ENCODE data around the gene NUDT3. TPM values are rescaled to one million over a fixed set of nuclear protein-coding genes. Genes with fewer than 3 reads are reported as not detected.

Gene NUDT3
- total RNA-seq, 1 donor from 2014 or later = 21.8 TPM

- H3K27me3 Mint-ChIP-seq = no peaks in the 10 kb centered on the region
- H3K4me1 Mint-ChIP-seq = peaks cover 14% of the 10 kb centered on the region
- no peak for DNase-seq
- H3K27ac Mint-ChIP-seq = no peak overlapping the region
- H3K4me3 Mint-ChIP-seq = no peak overlapping the region
- no peaks in the 10 kb centered on the region for H3K9me3 Mint-ChIP-seq
- intact Hi-C loops (cut with micrococcal nuclease) = no loop called here
- peaks cover 7% of the 10 kb centered on the region for H3K36me3 Mint-ChIP-seq (ENCODE audit: low read depth)
Measured at GRCh38 chr6:34323300-34323699, 69.2 kb downstream of the NUDT3 start.

DNA sequence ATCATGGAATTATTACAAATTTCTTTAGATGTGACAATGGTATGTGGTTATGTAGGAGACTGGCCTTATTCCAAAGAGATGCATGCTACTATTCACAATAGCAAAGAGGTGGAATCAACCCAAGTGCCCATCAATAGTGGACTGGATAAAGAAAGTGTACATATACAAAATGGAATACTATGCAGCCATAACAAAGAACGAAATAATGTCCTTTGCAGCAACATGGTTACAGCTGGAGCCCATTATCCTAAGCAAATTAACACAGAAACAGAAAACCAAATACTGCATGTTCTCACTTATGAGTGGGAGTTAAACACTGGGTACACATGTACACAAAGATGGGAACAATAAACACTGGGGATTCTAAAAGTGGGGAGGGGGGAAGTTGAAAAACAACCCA, 69.7 kb downstream of the NUDT3 start:
- Mint-ChIP-seq H3K4me1 (peaks cover 14% of the 10 kb centered on the region), H3K4me3 (no peak overlapping the region), H3K36me3 (ENCODE audit: low read depth) (peaks cover 7% of the 10 kb centered on the region), H3K27me3 (no peaks in the 10 kb centered on the region), H3K9me3 (no peaks in the 10 kb centered on the region), H3K27ac (no peak overlapping the region)
- DNase-seq = no peak
- intact Hi-C loops (cut with micrococcal nuclease) = no loop called here

DNA sequence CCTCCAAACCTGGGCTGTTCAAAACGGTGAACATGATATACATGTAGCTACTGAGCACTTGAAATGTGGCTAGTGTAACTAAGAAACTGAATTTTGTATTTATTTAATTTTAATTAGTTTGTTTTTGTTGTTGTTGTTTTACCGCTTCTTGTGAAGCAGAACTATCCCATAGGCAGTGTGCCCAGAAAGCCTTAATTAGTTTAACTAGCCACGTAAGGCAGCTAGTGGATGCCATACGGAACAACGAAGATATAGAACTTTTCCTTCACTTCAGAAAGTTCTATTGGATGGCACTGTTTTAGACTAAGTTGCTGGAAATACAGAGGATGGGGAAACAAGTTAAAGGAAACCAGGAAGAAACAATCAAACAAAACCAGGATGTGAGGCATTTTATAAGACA, 70.6 kb downstream of the NUDT3 start:
- Mint-ChIP-seq H3K4me3 (no peak overlapping the region), H3K27ac (no peak overlapping the region), H3K9me3 (no peaks in the 10 kb centered on the region), H3K36me3 (ENCODE audit: low read depth) (peaks cover 7% of the 10 kb centered on the region), H3K4me1 (peaks cover 20% of the 10 kb centered on the region), H3K27me3 (no peaks in the 10 kb centered on the region)
- no peak for DNase-seq
- intact Hi-C loops (cut with micrococcal nuclease) = no loop called here

- Mint-ChIP-seq H3K36me3 (ENCODE audit: low read depth) (peaks cover 7% of the 10 kb centered on the region), H3K27me3 (no peaks in the 10 kb centered on the region), H3K9me3 (no peaks in the 10 kb centered on the region), H3K27ac (peak overlapping the region; percentile 45), H3K4me1 (peaks cover 38% of the 10 kb centered on the region), H3K4me3 (no peak overlapping the region)
- intact Hi-C loops (cut with micrococcal nuclease) = no loop called here
- no peak for DNase-seq
Measured at GRCh38 chr6:34319471-34319885, 73.0 kb downstream of the NUDT3 start.

DNA sequence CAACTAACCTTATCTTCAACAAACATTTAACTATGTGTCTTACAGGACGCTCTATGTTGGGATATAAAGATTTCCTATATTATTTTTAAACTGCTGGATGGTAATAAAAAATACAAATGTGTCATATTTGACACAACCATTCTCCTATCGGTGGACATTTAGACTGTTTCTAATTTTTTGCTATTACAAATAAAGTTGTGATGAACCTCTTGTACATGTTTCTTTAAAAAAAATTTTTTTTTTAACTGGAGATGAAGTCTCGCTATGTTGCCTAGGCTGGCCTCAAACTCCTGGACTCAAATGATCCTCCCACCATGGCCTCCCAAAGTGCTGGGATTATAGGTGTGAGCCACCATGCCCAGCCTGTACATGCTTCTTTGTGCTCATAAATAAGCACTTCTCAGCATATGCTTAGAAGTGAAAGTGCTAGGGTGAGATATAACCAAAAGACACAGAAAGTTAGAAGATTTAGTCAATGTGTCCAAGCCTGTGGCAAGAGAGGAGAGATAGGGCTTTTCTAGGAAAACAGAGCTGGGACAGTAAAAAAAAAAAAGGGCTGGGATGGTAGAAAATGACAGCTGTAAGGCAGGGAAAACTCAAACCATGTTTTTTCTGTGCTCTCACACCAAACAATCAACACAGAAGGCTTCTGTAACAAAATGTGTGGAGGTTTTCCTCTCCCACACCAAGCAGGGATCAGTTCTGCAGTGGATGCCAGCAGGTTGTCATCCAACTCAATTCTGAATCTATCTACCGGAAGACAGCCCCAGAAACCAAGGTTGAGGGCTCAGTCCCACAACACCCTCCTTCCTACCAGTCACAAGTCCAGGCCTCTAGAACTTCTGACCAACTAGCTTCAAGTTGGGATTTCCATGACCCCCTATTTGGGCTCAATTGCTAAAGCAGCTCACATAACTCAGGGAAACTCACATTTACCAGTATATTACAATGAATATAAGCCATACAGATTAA, 73.7 kb downstream of the NUDT3 start:
- Mint-ChIP-seq H3K9me3 (no peaks in the 10 kb centered on the region), H3K4me3 (no peak overlapping the region), H3K27ac (peak overlapping the region; percentile 45), H3K36me3 (ENCODE audit: low read depth) (peaks cover 7% of the 10 kb centered on the region), H3K4me1 (peaks cover 38% of the 10 kb centered on the region), H3K27me3 (no peaks in the 10 kb centered on the region)
- DNase-seq = no peak
- intact Hi-C loops (cut with micrococcal nuclease) = no loop called here

DNA sequence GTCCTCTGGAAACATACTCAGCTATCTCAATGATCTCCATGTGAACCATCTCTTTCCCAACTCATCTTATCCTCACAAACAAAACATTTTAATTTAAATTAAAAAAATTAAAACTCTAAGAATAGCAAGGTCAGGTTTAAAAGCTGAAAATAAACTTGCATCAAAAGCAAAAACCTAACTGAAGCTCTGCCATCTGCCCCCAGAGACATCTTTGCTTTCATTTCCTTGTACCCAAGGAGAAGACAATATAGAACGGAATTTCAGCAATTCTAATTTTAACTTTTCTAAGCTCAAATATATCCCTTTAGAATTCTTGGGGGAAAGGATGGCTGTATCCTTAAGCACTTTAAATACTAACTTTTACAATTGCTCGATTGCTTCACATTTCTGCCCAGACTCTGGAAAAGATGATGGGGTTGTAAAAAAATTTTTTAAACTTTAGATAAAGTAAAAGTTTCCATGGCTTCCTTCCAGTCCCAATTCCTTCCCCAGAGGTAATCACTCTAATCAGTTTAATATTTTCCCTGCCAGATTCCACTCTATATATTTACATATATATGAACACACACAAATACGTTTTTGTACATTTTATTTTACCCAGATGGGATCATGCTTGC, 74.5 kb downstream of the NUDT3 start:
- intact Hi-C loops (cut with micrococcal nuclease) = no loop called here

GRCh38 chr6:34317172-34317477, 75.3 kb downstream of the NUDT3 start:
- H3K36me3 Mint-ChIP-seq (ENCODE audit: low read depth) = peaks cover 1% of the 10 kb centered on the region

More for the DNA sequence above, 74.5 kb downstream of the NUDT3 start:
- no peak overlapping the region for H3K27ac Mint-ChIP-seq
- no peaks in the 10 kb centered on the region for H3K27me3 Mint-ChIP-seq
- peaks cover 38% of the 10 kb centered on the region for H3K4me1 Mint-ChIP-seq
- no peaks in the 10 kb centered on the region for H3K9me3 Mint-ChIP-seq
- DNase-seq = no peak
- H3K36me3 Mint-ChIP-seq (ENCODE audit: low read depth) = peaks cover 7% of the 10 kb centered on the region
- no peak overlapping the region for H3K4me3 Mint-ChIP-seq

GRCh38 chr6:34316431-34317171, 75.9 kb downstream of the NUDT3 start:
- no peak for DNase-seq
- H3K27ac Mint-ChIP-seq = peak overlapping the region; percentile 18
- H3K36me3 Mint-ChIP-seq (ENCODE audit: low read depth) = peaks cover 1% of the 10 kb centered on the region
- peak overlapping the region; percentile 5 for H3K4me3 Mint-ChIP-seq
- no peaks in the 10 kb centered on the region for H3K9me3 Mint-ChIP-seq
- no peaks in the 10 kb centered on the region for H3K27me3 Mint-ChIP-seq
- intact Hi-C loops (cut with micrococcal nuclease) = no loop called here
- peaks cover 38% of the 10 kb centered on the region for H3K4me1 Mint-ChIP-seq

More at GRCh38 chr6:34317172-34317477, 75.3 kb downstream of the NUDT3 start:
- intact Hi-C loops (cut with micrococcal nuclease) = no loop called here
- peak overlapping the region; percentile 18 for H3K27ac Mint-ChIP-seq
- peaks cover 38% of the 10 kb centered on the region for H3K4me1 Mint-ChIP-seq
- H3K27me3 Mint-ChIP-seq = no peaks in the 10 kb centered on the region
- H3K9me3 Mint-ChIP-seq = no peaks in the 10 kb centered on the region
- H3K4me3 Mint-ChIP-seq = peak overlapping the region; percentile 5
- no peak for DNase-seq

DNA sequence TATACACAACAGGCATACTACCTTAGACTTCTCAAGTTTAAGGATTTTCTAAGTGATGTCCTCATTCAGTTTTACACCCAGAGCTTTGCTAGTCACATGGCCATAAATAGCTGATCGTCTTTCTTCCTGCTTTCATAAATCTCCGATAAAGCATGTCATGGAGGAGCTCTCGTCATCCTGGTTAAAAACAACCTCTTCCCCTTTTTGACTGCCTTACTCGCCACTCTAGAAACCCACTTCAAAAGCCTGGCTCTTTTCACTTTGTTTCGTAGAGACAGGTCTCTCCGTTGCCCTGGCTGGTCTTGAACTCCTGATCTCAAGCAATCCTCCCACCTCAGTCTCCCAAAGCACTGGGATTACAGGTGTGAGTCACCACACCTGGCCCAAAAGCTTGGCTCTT, 76.7 kb downstream of the NUDT3 start:
- H3K36me3 Mint-ChIP-seq (ENCODE audit: low read depth) = peaks cover 1% of the 10 kb centered on the region
- H3K27me3 Mint-ChIP-seq = no peaks in the 10 kb centered on the region
- peak overlapping the region; percentile 53 for H3K4me3 Mint-ChIP-seq
- H3K27ac Mint-ChIP-seq = peak overlapping the region; percentile 70
- DNase-seq = peak; percentile 64
- H3K9me3 Mint-ChIP-seq = no peaks in the 10 kb centered on the region
- H3K4me1 Mint-ChIP-seq = peaks cover 38% of the 10 kb centered on the region
- intact Hi-C loops (cut with micrococcal nuclease) = no loop called here

- Mint-ChIP-seq H3K4me1 (peaks cover 38% of the 10 kb centered on the region), H3K4me3 (no peak overlapping the region), H3K9me3 (no peaks in the 10 kb centered on the region), H3K36me3 (ENCODE audit: low read depth) (peaks cover 1% of the 10 kb centered on the region), H3K27me3 (no peaks in the 10 kb centered on the region), H3K27ac (no peak overlapping the region)
- DNase-seq = no peak
- intact Hi-C loops (cut with micrococcal nuclease) = no loop called here
Measured at GRCh38 chr6:34315256-34315655, 77.2 kb downstream of the NUDT3 start.

DNA sequence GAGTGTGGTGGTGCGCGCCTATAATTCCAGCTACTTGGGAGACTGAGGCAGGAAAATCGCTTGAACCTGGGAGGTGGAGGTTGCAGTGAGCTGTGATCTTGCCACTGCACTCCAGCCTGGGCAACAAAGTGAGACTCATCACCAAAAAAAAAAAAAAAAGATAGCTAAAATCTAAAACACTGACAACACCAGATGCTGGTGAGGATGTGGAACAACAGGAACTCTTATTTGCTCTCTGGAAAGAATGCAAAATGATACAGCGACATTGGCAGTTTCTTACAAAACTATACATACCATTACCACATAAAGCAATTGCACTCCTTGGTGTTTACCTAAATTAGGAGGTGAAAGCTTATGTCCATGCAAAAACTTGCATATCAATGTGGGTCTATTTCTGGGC, 80.2 kb downstream of the NUDT3 start:
- H3K27me3 Mint-ChIP-seq = no peaks in the 10 kb centered on the region
- DNase-seq = no peak
- no peaks in the 10 kb centered on the region for H3K9me3 Mint-ChIP-seq
- intact Hi-C loops (cut with micrococcal nuclease) = no loop called here
- no peak overlapping the region for H3K27ac Mint-ChIP-seq
- H3K4me1 Mint-ChIP-seq = peaks cover 23% of the 10 kb centered on the region
- H3K4me3 Mint-ChIP-seq = no peak overlapping the region
- H3K36me3 Mint-ChIP-seq (ENCODE audit: low read depth) = no peaks in the 10 kb centered on the region

GRCh38 chr6:34310817-34311216, 81.7 kb downstream of the NUDT3 start:
- Mint-ChIP-seq H3K4me3 (no peak overlapping the region), H3K27ac (no peak overlapping the region), H3K27me3 (no peaks in the 10 kb centered on the region), H3K4me1 (peaks cover 9% of the 10 kb centered on the region), H3K9me3 (no peaks in the 10 kb centered on the region), H3K36me3 (ENCODE audit: low read depth) (no peaks in the 10 kb centered on the region)
- intact Hi-C loops (cut with micrococcal nuclease) = no loop called here
- no peak for DNase-seq

- H3K36me3 Mint-ChIP-seq (ENCODE audit: low read depth) = no peaks in the 10 kb centered on the region
- no peaks in the 10 kb centered on the region for H3K9me3 Mint-ChIP-seq
- intact Hi-C loops (cut with micrococcal nuclease) = no loop called here
- no peak overlapping the region for H3K4me3 Mint-ChIP-seq
- H3K27me3 Mint-ChIP-seq = no peaks in the 10 kb centered on the region
- H3K4me1 Mint-ChIP-seq = no peaks in the 10 kb centered on the region
- no peak overlapping the region for H3K27ac Mint-ChIP-seq
- no peak for DNase-seq
Measured at GRCh38 chr6:34308483-34308882, 84.0 kb downstream of the NUDT3 start.

All from activated CD4-positive, alpha-beta T cell treated with anti-CD3 and anti-CD28 coated beads, Interleukin-2, amount 10 ng/mL, durations not matched to agents 24 days and 14 days (primary cell).